Fibroblast of skin of left quadriceps (primary cell): ENCODE results near the gene CCDC122.

ENCODE experiments used
- DNase-seq, 2 experiments: peaks; one replicate each; pipeline ENCODE4 v3.0.0-alpha.2; 2013; ENCODE audit warnings: low read depth in 2 of 2

CCDC122 gene

GRCh38 chr13:43804461-43805070 lies 75.0 kb downstream of the CCDC122 start:
- DNase-seq: peak; percentile 82 to 83

- no peak for DNase-seq
Measured at GRCh38 chr13:43802511-43802910, 77.0 kb downstream of the CCDC122 start.

GRCh38 chr13:43800828-43801227 lies 78.7 kb downstream of the CCDC122 start:
- DNase-seq: no peak

GRCh38 chr13:43799191-43799590 lies 80.3 kb downstream of the CCDC122 start:
- DNase-seq: no peak

- no peak for DNase-seq
Measured at GRCh38 chr13:43797869-43798268, 81.7 kb downstream of the CCDC122 start.

- DNase-seq: no peak
Measured at GRCh38 chr13:43797159-43797558, 82.4 kb downstream of the CCDC122 start.

- DNase-seq: no peak
Measured at GRCh38 chr13:43794416-43794815, 85.1 kb downstream of the CCDC122 start.

GRCh38 chr13:43792076-43792881 lies 87.3 kb downstream of the CCDC122 start:
- peak; percentile 88 to 89 for DNase-seq

GRCh38 chr13:43787997-43788396 lies 91.5 kb downstream of the CCDC122 start:
- peak in 1 of 2 experiments; percentile 38 for DNase-seq

GRCh38 chr13:43787518-43787891 lies 92.0 kb downstream of the CCDC122 start:
- DNase-seq: no peak

- DNase-seq: peak; percentile 61 to 63
Measured at GRCh38 chr13:43786766-43787517, 92.6 kb downstream of the CCDC122 start, which contains the start of gene ENOX1. TSS of gene ENOX1 (minus strand) at chr13:43786972.

GRCh38 chr13:43786472-43786765 lies 93.1 kb downstream of the CCDC122 start:
- DNase-seq: no peak
